Endothelial cell of hepatic sinusoid (primary cell): ENCODE measurements around the gene CLDN6.

Experiments
- in situ Hi-C: cut with HindIII; loops from 2 replicates; pipeline ENCODE4 v1.10.0; 2017; ENCODE audit warnings: low sequenced_read_pairs

The CLDN6 gene

GRCh38 chr16:3015865-3016521, 2.0 kb downstream of the CLDN6 start:
- in situ Hi-C loops: no loop called here

GRCh38 chr16:3014971-3015370, 3.0 kb downstream of the CLDN6 start:
- in situ Hi-C loops: no loop called here

- in situ Hi-C loops: no loop called here
These were observed 3.8 kb downstream of the CLDN6 start for GRCh38 chr16:3013998-3014690.

GRCh38 chr16:3013491-3013951, 4.5 kb downstream of the CLDN6 start:
- in situ Hi-C loops: no loop called here

- in situ Hi-C loops: no loop called here
These were observed 5.1 kb downstream of the CLDN6 start, which contains the start of gene CLDN9 for GRCh38 chr16:3012828-3013420. Gene CLDN9, plus strand, starts transcription at chr16:3012923. Its CDS starts 440 bp downstream, at chr16:3013363.

GRCh38 chr16:3012246-3012645, 5.7 kb downstream of the CLDN6 start:
- in situ Hi-C loops: no loop called here

- in situ Hi-C loops: no loop called here
These were observed 7.5 kb downstream of the CLDN6 start for GRCh38 chr16:3010510-3010909.

- in situ Hi-C loops: no loop called here
These were observed 8.2 kb downstream of the CLDN6 start for GRCh38 chr16:3009568-3010390.

GRCh38 chr16:3008690-3009037, 9.3 kb downstream of the CLDN6 start:
- in situ Hi-C loops: no loop called here

- in situ Hi-C loops: no loop called here
These were observed 9.9 kb downstream of the CLDN6 start for GRCh38 chr16:3007957-3008689.

- in situ Hi-C loops: no loop called here
These were observed 10.7 kb downstream of the CLDN6 start for GRCh38 chr16:3007059-3007956.

GRCh38 chr16:3004781-3005284, 13.2 kb downstream of the CLDN6 start:
- in situ Hi-C loops: no loop called here

- in situ Hi-C loops: no loop called here
These were observed 13.7 kb downstream of the CLDN6 start for GRCh38 chr16:3004319-3004718.

- in situ Hi-C loops: no loop called here
These were observed 14.3 kb downstream of the CLDN6 start for GRCh38 chr16:3003582-3004270.

- in situ Hi-C loops: no loop called here
These were observed 16.7 kb downstream of the CLDN6 start for GRCh38 chr16:3001316-3001715.

GRCh38 chr16:3000540-3000939, 17.4 kb downstream of the CLDN6 start:
- in situ Hi-C loops: no loop called here

- in situ Hi-C loops: no loop called here
These were observed 18.1 kb downstream of the CLDN6 start for GRCh38 chr16:2999929-3000328.

- in situ Hi-C loops: no loop called here
These were observed 21.7 kb downstream of the CLDN6 start for GRCh38 chr16:2996298-2996697.
